CD14-positive monocyte (primary cell): ENCODE results near the gene PIAS1. TPM values are rescaled to one million over a fixed set of nuclear protein-coding genes. Genes with fewer than 3 reads are reported as not detected.

Source experiments
- DNase-seq, 3 donors: peaks; one replicate each; pipeline ENCODE4 v3.0.0-alpha.2; 2011 to 2022
- H2AFZ ChIP-seq: 2 replicates; pipeline ENCODE4 v1.6.0; 2012; ENCODE audit warnings: mild to moderate bottlenecking, low read depth, low read length, inconsistent platforms; ENCODE audit not compliant: insufficient read depth, poor library complexity, severe bottlenecking
- H3K27ac ChIP-seq, 2 donors: 1 replicate in 1 of 2; 2 replicates in 1 of 2; pipeline ENCODE4 v1.5.1; 2012 to 2013; ENCODE audit warnings: low read length in 2 of 2, control low read depth in 1 of 2, inconsistent platforms in 1 of 2, low read depth in 1 of 2, mild to moderate bottlenecking in 1 of 2
- H3K27me3 ChIP-seq, 2 donors: one replicate each; pipeline versions ENCODE4 v1.6.0 to v1.6.1; 2011 to 2013; ENCODE audit warnings: low read length in 2 of 2; ENCODE audit not compliant: control insufficient read depth in 2 of 2, insufficient read depth in 2 of 2
- H3K36me3 ChIP-seq, 2 donors: replicated peaks in 1 of 2; 1 replicate in 1 of 2; 2 replicates in 1 of 2; pipeline versions ENCODE4 v1.5.1 to v1.6.1; 2012 to 2013; ENCODE audit warnings: low read length in 2 of 2, control low read depth in 1 of 2, inconsistent platforms in 1 of 2, mild to moderate bottlenecking in 1 of 2; ENCODE audit not compliant: insufficient read depth in 2 of 2, control insufficient read depth in 1 of 2
- H3K4me1 ChIP-seq, 2 donors: 1 replicate in 1 of 2; 2 replicates in 1 of 2; pipeline versions ENCODE4 v1.5.1 to v1.6.1; 2012 to 2013; ENCODE audit warnings: low read length in 2 of 2, control low read depth in 1 of 2, inconsistent platforms in 1 of 2, mild to moderate bottlenecking in 1 of 2, moderate library complexity in 1 of 2; ENCODE audit not compliant: insufficient read depth in 2 of 2, control insufficient read depth in 1 of 2
- H3K4me2 ChIP-seq: replicated peaks from 2 replicates; pipeline ENCODE3; 2012; ENCODE audit warnings: low read length, moderate library complexity, mild to moderate bottlenecking; ENCODE audit not compliant: poor library complexity, severe bottlenecking; ENCODE audit errors: extremely low read depth
- H3K4me3 ChIP-seq, 3 experiments: fragments of 200-600 bp in 1 of 3; sonication (generic) in 1 of 3; replicated peaks in 1 of 3; 1 replicate in 2 of 3; 2 replicates in 1 of 3; pipeline ENCODE4 v1.5.1; 2011 to 2013; ENCODE audit warnings: low read length in 3 of 3, mild to moderate bottlenecking in 3 of 3, control low read depth in 2 of 3, low read depth in 2 of 3, inconsistent platforms in 1 of 3, moderate library complexity in 1 of 3
- H3K79me2 ChIP-seq: 2 replicates; pipeline ENCODE4 v1.6.0; 2012; ENCODE audit warnings: mild to moderate bottlenecking, control low read depth, inconsistent platforms, low read length, moderate library complexity; ENCODE audit not compliant: insufficient read depth
- H3K9ac ChIP-seq: 2 replicates; pipeline ENCODE4 v1.6.0; 2017; ENCODE audit warnings: low read length, mild to moderate bottlenecking; ENCODE audit not compliant: insufficient read depth, poor library complexity, severe bottlenecking
- H3K9me3 ChIP-seq, 2 donors: replicated peaks in 1 of 2; 1 replicate in 1 of 2; 2 replicates in 1 of 2; pipeline versions ENCODE4 v1.5.1 to v1.6.1; 2012 to 2013; ENCODE audit warnings: low read length in 2 of 2, control low read depth in 1 of 2; ENCODE audit not compliant: control insufficient read depth in 1 of 2, insufficient read depth in 1 of 2
- H4K20me1 ChIP-seq: 2 replicates; pipeline ENCODE4 v1.6.0; 2012; ENCODE audit warnings: mild to moderate bottlenecking, low read length, control low read depth, moderate library complexity; ENCODE audit not compliant: insufficient read depth
- H3K27ac Mint-ChIP-seq, 7 donors: one replicate each; pipeline ENCODE4 v1.8.0; 2020; ENCODE audit warnings: mild to moderate bottlenecking in 7 of 7, mixed read lengths in 7 of 7, moderate library complexity in 6 of 7, inconsistent platforms in 2 of 7
- H3K27me3 Mint-ChIP-seq, 3 donors: one replicate each; pipeline ENCODE4 v1.8.0; 2021 to 2022; ENCODE audit warnings: low read depth in 3 of 3, mild to moderate bottlenecking in 3 of 3, mixed read lengths in 3 of 3, moderate library complexity in 3 of 3, inconsistent platforms in 1 of 3
- H3K36me3 Mint-ChIP-seq, 2 donors: one replicate each; pipeline ENCODE4 v1.8.0; 2020; ENCODE audit warnings: mixed read lengths in 2 of 2, inconsistent platforms in 1 of 2, mild to moderate bottlenecking in 1 of 2
- H3K4me1 Mint-ChIP-seq: one replicate; pipeline ENCODE4 v1.8.0; 2020; ENCODE audit warnings: mild to moderate bottlenecking, mixed read lengths
- H3K4me3 Mint-ChIP-seq, 2 donors: one replicate each; pipeline ENCODE4 v1.8.0; 2020; ENCODE audit warnings: mild to moderate bottlenecking in 2 of 2, mixed read lengths in 2 of 2, moderate library complexity in 1 of 2
- H3K9me3 Mint-ChIP-seq, 7 donors: one replicate each; pipeline ENCODE4 v1.8.0; 2020 to 2022; ENCODE audit warnings: mixed read lengths in 7 of 7, mild to moderate bottlenecking in 6 of 7, moderate library complexity in 6 of 7, inconsistent platforms in 2 of 7
- WGBS: methylation state at CpG from one replicate; pipeline ENCODE4 v1.1.5; 2013; ENCODE audit warnings: missing lambda C conversion rate; ENCODE audit not compliant: insufficient coverage; 5-methylcytosine and 5-hydroxymethylcytosine counted together
- intact Hi-C, 2 donors: fragments of 100-400 bp; cut with micrococcal nuclease; formaldehyde crosslinking; loops; one replicate each; pipeline versions ENCODE4 v1.15.0 to v1.15.1; 2023
- polyA plus RNA-seq, 3 donors: library from polyadenylated mRNA; depleted of rRNA in 1 of 3; unstranded in 2 of 3; stranded (reverse) in 1 of 3; fragments of 300-500 nt in 2 of 3; fragments of >200 nt in 1 of 3; fragmentation: Illumina TruSeq in 2 of 3; gene quantifications; 1 replicate in 2 of 3; 2 replicates in 1 of 3; pipeline ENCODE4 v1.2.3, GENCODE V29; 2012 to 2021
- TF ChIP-seq, protein P1 (sequence below): fragments of 200-600 bp; IDR thresholded peaks from one replicate; pipeline ENCODE4 v1.8.0; 2022; ENCODE audit warnings: antibody characterized with exemption, mild to moderate bottlenecking

PIAS1 gene
- polyA plus RNA-seq, 3 donors: 47.3 to 109 (median 89.8) TPM

DNA sequence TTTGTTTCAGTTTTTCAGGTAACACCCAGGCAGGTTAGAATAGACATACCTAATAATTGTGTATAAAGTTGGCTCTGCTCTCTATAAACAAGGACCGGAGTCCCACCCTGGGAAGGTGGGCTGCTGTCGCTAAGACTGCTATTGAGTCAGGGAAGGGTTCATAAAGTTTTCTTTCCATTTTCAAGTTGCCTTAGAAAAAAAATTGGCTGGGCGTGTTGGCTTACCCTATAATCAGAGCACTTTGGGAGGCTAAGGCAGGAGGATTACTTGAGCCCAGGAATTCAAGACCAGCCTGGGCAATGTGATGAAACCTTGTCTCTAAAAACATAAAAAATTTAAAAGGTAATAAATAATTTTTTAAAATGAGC is 11.3 kb upstream of the PIAS1 start:
- Histone ChIP-seq H3K27ac (peak overlapping the region in 1 of 2 donors; percentile 69), H3K9ac (no peak overlapping the region), H3K4me2 (peak overlapping the region; percentile 28), H3K27me3 (no peaks in the 10 kb centered on the region), H4K20me1 (no peaks in the 10 kb centered on the region), H2AFZ (peak overlapping the region; percentile 43), H3K79me2 (no peaks in the 10 kb centered on the region), H3K36me3 (no peaks in the 10 kb centered on the region), H3K4me1 (peaks cover 10 to 19% of the 10 kb centered on the region in 2 donors), H3K4me3 (no peak overlapping the region), H3K9me3 (peaks cover 5 to 17% of the 10 kb centered on the region in 2 donors)
- DNase-seq: no peak
- H3K9me3 Mint-ChIP-seq: peaks cover 9 to 32% (median 20%) of the 10 kb centered on the region in 7 donors
- intact Hi-C loops: no loop called here
- H3K36me3 Mint-ChIP-seq: no peaks in the 10 kb centered on the region
- peak overlapping the region in 2 of 7 donors; percentile 66 to 70 for H3K27ac Mint-ChIP-seq
- TF ChIP-seq, protein P1, sequence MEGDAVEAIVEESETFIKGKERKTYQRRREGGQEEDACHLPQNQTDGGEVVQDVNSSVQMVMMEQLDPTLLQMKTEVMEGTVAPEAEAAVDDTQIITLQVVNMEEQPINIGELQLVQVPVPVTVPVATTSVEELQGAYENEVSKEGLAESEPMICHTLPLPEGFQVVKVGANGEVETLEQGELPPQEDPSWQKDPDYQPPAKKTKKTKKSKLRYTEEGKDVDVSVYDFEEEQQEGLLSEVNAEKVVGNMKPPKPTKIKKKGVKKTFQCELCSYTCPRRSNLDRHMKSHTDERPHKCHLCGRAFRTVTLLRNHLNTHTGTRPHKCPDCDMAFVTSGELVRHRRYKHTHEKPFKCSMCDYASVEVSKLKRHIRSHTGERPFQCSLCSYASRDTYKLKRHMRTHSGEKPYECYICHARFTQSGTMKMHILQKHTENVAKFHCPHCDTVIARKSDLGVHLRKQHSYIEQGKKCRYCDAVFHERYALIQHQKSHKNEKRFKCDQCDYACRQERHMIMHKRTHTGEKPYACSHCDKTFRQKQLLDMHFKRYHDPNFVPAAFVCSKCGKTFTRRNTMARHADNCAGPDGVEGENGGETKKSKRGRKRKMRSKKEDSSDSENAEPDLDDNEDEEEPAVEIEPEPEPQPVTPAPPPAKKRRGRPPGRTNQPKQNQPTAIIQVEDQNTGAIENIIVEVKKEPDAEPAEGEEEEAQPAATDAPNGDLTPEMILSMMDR: no peak
- WGBS: 100% methylated on average over 3 of the region's 3 CpGs
- peaks cover 0 to 1% (median 0%) of the 10 kb centered on the region in 3 donors for H3K27me3 Mint-ChIP-seq
- H3K4me1 Mint-ChIP-seq: no peaks in the 10 kb centered on the region
- no peak overlapping the region for H3K4me3 Mint-ChIP-seq

DNA sequence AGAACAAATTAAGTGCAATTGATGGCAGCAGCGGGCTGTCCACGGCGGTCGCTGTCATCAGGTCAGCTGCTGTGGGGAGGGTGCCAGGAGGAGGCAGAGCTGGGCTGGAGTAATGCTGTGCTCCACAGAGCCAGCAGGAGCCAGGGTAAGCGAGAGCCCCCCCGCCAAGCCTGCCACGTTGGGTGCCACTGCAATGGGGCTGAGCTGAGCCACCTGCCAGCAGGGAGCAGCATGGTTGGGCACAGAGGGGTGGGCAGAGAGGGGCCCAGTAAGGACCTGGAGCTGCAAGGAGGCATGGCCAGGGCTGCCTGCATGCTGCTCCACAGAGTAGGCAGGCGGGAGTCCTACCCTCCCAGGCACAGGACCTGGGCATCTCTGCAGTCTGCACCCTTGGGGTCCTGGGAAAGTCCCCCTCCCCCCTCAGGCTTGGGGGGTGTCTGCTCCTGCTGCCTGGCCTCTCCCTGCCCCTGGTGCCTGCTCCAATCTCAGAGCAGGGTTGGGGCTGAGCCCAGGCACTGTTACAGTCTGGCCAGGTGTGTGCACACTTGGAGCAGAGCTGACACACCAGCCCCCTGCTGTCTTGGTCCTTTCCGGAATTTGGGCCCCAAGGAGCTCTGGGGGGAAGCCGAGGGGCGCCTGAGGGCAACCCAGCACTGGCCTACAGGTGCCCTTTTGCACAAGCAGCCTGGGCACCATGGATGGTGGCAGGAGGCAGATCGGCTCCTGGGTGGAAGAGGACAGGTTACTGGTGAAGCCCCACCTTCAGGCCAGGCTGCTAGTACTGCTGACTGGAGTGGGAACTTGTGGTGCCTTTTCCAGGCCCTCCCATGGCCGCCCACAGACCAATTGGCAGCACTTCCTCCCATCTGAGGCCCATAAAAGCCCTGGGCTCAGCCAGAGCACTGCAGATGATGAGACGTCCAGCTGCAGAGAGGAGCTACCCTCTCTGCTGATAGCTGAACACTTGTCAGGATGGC is 8.5 kb upstream of the PIAS1 start:
- H3K27me3 Mint-ChIP-seq: peaks cover 0 to 2% (median 0%) of the 10 kb centered on the region in 3 donors
- peaks cover 10 to 19% of the 10 kb centered on the region in 2 donors for H3K4me1 ChIP-seq
- H3K79me2 ChIP-seq: no peaks in the 10 kb centered on the region
- no peak overlapping the region for H2AFZ ChIP-seq
- H3K4me3 ChIP-seq: no peak overlapping the region
- no peaks in the 10 kb centered on the region for H3K36me3 ChIP-seq
- peaks cover 5 to 17% of the 10 kb centered on the region in 2 donors for H3K9me3 ChIP-seq
- no peaks in the 10 kb centered on the region for H3K4me1 Mint-ChIP-seq
- no peaks in the 10 kb centered on the region for H3K27me3 ChIP-seq
- no peak overlapping the region for H3K27ac ChIP-seq
- no peak overlapping the region for H3K4me2 ChIP-seq
- no peak overlapping the region for H3K9ac ChIP-seq
- DNase-seq: no peak
- WGBS: 100% methylated on average over 10 of the region's 14 CpGs
- TF ChIP-seq, protein P1: no peak
- H3K9me3 Mint-ChIP-seq: peaks cover under 1 to 18% (median 12%) of the 10 kb centered on the region in 7 donors
- no peaks in the 10 kb centered on the region for H4K20me1 ChIP-seq
- peak overlapping the region in 1 of 2 donors; percentile 34 for H3K4me3 Mint-ChIP-seq
- H3K36me3 Mint-ChIP-seq: no peaks in the 10 kb centered on the region
- H3K27ac Mint-ChIP-seq: no peak overlapping the region
- intact Hi-C loops: no loop called here
